Endothelial cell of umbilical vein (primary cell): ENCODE data around the gene KCNG1. TPM values are rescaled to one million over a fixed set of nuclear protein-coding genes. Genes with fewer than 3 reads are reported as not detected.

Experiments used
- BruUV-seq: library from RNA; stranded (reverse); fragments of 400-500 nt; replicated peaks from 2 replicates; lab custom pipeline; 2021; lab: Mats Ljungman, UMichigan
- CTCF ChIA-PET: fragments of 300-600, 350-600 bp; sonication (Branson Sonifier 250); formaldehyde crosslinking; loops from one replicate; lab custom pipeline; 2021; ENCODE audit warnings: antibody characterized with exemption, inconsistent platforms; lab: Charles Lee
- POLR2A ChIA-PET: fragments of 300-600, 350-600 bp; sonication (Branson Sonifier 250); formaldehyde crosslinking; loops from one replicate; lab custom pipeline; 2021; ENCODE audit warnings: antibody characterized with exemption, inconsistent platforms; lab: Charles Lee
- DNase-seq: peaks from one replicate; pipeline ENCODE4 v3.0.0-alpha.2; 2011; ENCODE audit warnings: low read depth, low spot score
- FAIRE-seq: peaks from 2 replicates; lab custom pipeline; 2011; peaks lifted over from hg19 to GRCh38; lab: Jason Lieb, UNC
- H2AFZ ChIP-seq: 2 replicates; pipeline ENCODE4 v1.6.0; 2012; ENCODE audit warnings: low read depth, low read length, control low read depth, inconsistent platforms
- H3K27ac ChIP-seq: 2 replicates; pipeline ENCODE4 v1.5.1; 2011; ENCODE audit warnings: low read depth, mild to moderate bottlenecking, control low read depth, low read length, moderate library complexity; ENCODE audit not compliant: insufficient read depth
- H3K27me3 ChIP-seq, 2 experiments: 2 replicates each; pipeline versions ENCODE4 v1.6.0 to v1.6.1; 2011; ENCODE audit warnings: low read length in 2 of 2, mixed read lengths in 1 of 2; ENCODE audit not compliant: control insufficient read depth in 2 of 2, insufficient read depth in 2 of 2
- H3K36me3 ChIP-seq, 2 experiments: 2 replicates in 1 of 2; 3 replicates in 1 of 2; pipeline ENCODE4 v1.5.1; 2011; ENCODE audit warnings: low read length in 2 of 2, mild to moderate bottlenecking in 1 of 2, moderate library complexity in 1 of 2; ENCODE audit not compliant: control insufficient read depth in 2 of 2, insufficient read depth in 2 of 2; ENCODE audit errors: extremely low read depth in 1 of 2
- H3K4me1 ChIP-seq: 3 replicates; pipeline ENCODE4 v1.5.1; 2011; ENCODE audit warnings: mild to moderate bottlenecking, low read length; ENCODE audit not compliant: control insufficient read depth, insufficient read depth; ENCODE audit errors: extremely low read depth
- H3K4me2 ChIP-seq: 2 replicates; pipeline ENCODE4 v1.6.1; 2011; ENCODE audit warnings: low read length, control low read depth, mixed read lengths; ENCODE audit not compliant: insufficient read depth
- H3K4me3 ChIP-seq, 3 experiments: fragments of 200-600 bp in 1 of 3; sonication (generic), shearing (Covaris generic) in 1 of 3; replicated peaks in 1 of 3; 2 replicates each; pipeline ENCODE4 v1.5.1; 2011 to 2016; ENCODE audit warnings: control low read depth in 3 of 3, low read length in 3 of 3, mild to moderate bottlenecking in 2 of 3, inconsistent platforms in 1 of 3, low read depth in 1 of 3, moderate library complexity in 1 of 3; ENCODE audit not compliant: insufficient read depth in 1 of 3
- H3K79me2 ChIP-seq: 2 replicates; pipeline ENCODE4 v1.6.0; 2012; ENCODE audit warnings: low read length, inconsistent platforms; ENCODE audit not compliant: control insufficient read depth, insufficient read depth
- H3K9ac ChIP-seq: replicated peaks from 2 replicates; pipeline ENCODE3; 2011; ENCODE audit warnings: low read length, control low read depth; ENCODE audit not compliant: insufficient read depth; ENCODE audit errors: extremely low read depth
- H3K9me1 ChIP-seq: replicated peaks from 3 replicates; pipeline ENCODE4 v1.6.0; 2011; ENCODE audit warnings: mild to moderate bottlenecking, low read length; ENCODE audit not compliant: control insufficient read depth, insufficient read depth; ENCODE audit errors: extremely low read depth
- H3K9me3 ChIP-seq: replicated peaks from 2 replicates; pipeline ENCODE4 v1.5.1; 2012; ENCODE audit warnings: low read length, inconsistent platforms; ENCODE audit not compliant: control insufficient read depth, insufficient read depth
- H4K20me1 ChIP-seq: replicated peaks from 2 replicates; pipeline ENCODE3; 2011; ENCODE audit warnings: mild to moderate bottlenecking, low read length; ENCODE audit not compliant: control insufficient read depth, insufficient read depth; ENCODE audit errors: extremely low read depth
- CTCF ChIP-seq, 2 donors: IDR thresholded peaks; 1 replicate in 1 of 2; 2 replicates in 1 of 2; pipeline ENCODE4 v1.5.1; 2011; ENCODE audit warnings: low read length in 2 of 2, mild to moderate bottlenecking in 2 of 2, moderate library complexity in 2 of 2, control low read depth in 1 of 2, inconsistent platforms in 1 of 2, low read depth in 1 of 2; ENCODE audit not compliant: insufficient read depth in 1 of 2; ENCODE audit errors: extremely low read depth in 1 of 2
- EZH2 ChIP-seq: IDR thresholded peaks from 2 replicates; pipeline ENCODE4 v1.6.1; 2012; ENCODE audit warnings: borderline replicate concordance, low read depth, mild to moderate bottlenecking, moderate library complexity, low read length, inconsistent platforms; ENCODE audit not compliant: severe bottlenecking
- FOS ChIP-seq: IDR thresholded peaks from 2 replicates; pipeline ENCODE4 v1.6.1; 2011; ENCODE audit warnings: mild to moderate bottlenecking, low read length, moderate library complexity, borderline replicate concordance; ENCODE audit not compliant: insufficient read depth
- GATA2 ChIP-seq: IDR thresholded peaks from 2 replicates; pipeline ENCODE4 v1.7.0; 2011; ENCODE audit warnings: low read depth, mild to moderate bottlenecking, moderate library complexity, mixed read lengths, low read length; ENCODE audit not compliant: insufficient read length, insufficient read depth
- JUN ChIP-seq: IDR thresholded peaks from 2 replicates; pipeline ENCODE4 v1.6.1; 2011; ENCODE audit warnings: borderline replicate concordance, low read depth; ENCODE audit not compliant: insufficient read length, insufficient read depth
- MYC ChIP-seq: IDR thresholded peaks from one replicate; pipeline ENCODE4 v1.6.1; 2011; ENCODE audit warnings: mild to moderate bottlenecking, low read depth, low read length
- POLR2A ChIP-seq: IDR thresholded peaks from 2 replicates; pipeline ENCODE4 v1.6.1; 2012; ENCODE audit warnings: low read depth, mild to moderate bottlenecking, control low read depth, low read length
- POLR2AphosphoS5 ChIP-seq: IDR thresholded peaks from 2 replicates; pipeline ENCODE4 v1.6.1; 2012; ENCODE audit warnings: low read depth, mild to moderate bottlenecking, control low read depth, low read length, moderate library complexity; ENCODE audit not compliant: insufficient read depth
- dilution Hi-C: fragments of 300-500 bp; cut with MboI; formaldehyde crosslinking; loops from one replicate; pipeline ENCODE4 v1.15.0; 2019; ENCODE audit warnings: low sequenced_read_pairs; ENCODE audit not compliant: extremely low pct_ligation_motif_present
- intact Hi-C: fragments of 100-400 bp; cut with micrococcal nuclease; formaldehyde crosslinking; loops from one replicate; pipeline ENCODE4 v1.10.0; 2022
- polyA plus RNA-seq, 4 experiments: library from polyadenylated mRNA; depleted of rRNA in 3 of 4; stranded (reverse) in 3 of 4; unstranded in 1 of 4; fragments of >200 nt; gene quantifications; 2 replicates each; pipeline versions ENCODE4 v1.2.1 to v1.2.3, GENCODE V29; 2011 to 2012; ENCODE audit warnings: missing spikeins in 1 of 4
- total RNA-seq: library from RNA; stranded (reverse); gene quantifications from 2 replicates; pipeline ENCODE4 v1.2.3, GENCODE V29; 2021
- TF ChIP-seq, protein P1 (sequence below): IDR thresholded peaks from 2 replicates; pipeline ENCODE4 v1.6.1; 2011; ENCODE audit not compliant: insufficient read depth, insufficient read length

Gene KCNG1
- total and polyA plus RNA-seq, 2 donors (not counting 3 experiments of a cell fraction or from before 2014, with no cell fraction given), result 0.22 to 1.1 TPM

DNA sequence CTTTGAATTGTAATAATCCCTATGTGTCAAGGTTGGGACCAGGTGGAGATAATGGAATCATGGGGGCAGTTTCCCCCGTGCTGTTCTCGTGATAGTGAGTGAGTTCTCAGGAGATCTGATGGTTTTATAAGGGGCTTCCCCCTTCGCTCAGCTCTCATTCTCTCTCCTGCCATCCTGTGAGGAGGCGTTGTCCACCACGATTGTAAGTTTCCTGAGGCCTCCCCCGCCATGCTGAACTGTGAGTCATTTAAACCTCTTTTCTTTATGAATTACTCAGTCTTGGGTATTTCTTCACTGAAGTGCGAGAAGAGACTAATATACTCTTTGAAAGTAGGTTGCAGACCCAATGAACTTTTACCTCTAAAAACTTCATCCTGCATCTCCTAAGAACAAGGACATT lies 39.2 kb upstream of the KCNG1 start:
- DNase-seq, result no peak
- Histone ChIP-seq H3K27ac (no peak overlapping the region), H3K79me2 (no peaks in the 10 kb centered on the region), H2AFZ (no peak overlapping the region), H3K4me2 (no peak overlapping the region), H3K36me3 (no peaks in the 10 kb centered on the region), H3K4me3 (no peak overlapping the region), H3K9me1 (no peaks in the 10 kb centered on the region), H3K27me3 (peaks cover 4 to 14% of the 10 kb centered on the region in 2 experiments), H4K20me1 (no peaks in the 10 kb centered on the region), H3K4me1 (no peaks in the 10 kb centered on the region), H3K9me3 (no peaks in the 10 kb centered on the region), H3K9ac (no peak overlapping the region)
- intact Hi-C loops, result no loop called here
- TF ChIP-seq, protein P1, sequence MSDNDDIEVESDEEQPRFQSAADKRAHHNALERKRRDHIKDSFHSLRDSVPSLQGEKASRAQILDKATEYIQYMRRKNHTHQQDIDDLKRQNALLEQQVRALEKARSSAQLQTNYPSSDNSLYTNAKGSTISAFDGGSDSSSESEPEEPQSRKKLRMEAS, result no peak
- no peak for TF ChIP-seq POLR2AphosphoS5
- TF ChIP-seq JUN, result no peak
- no peak for TF ChIP-seq CTCF (IDR thresholded peaks at IDR 0.05; ENCODE audit: extremely low read depth in 1 of 2, insufficient read depth in 1 of 2, low read depth in 1 of 2, low read length in 2 of 2)
- TF ChIP-seq FOS, result no peak
- no peak for TF ChIP-seq POLR2A
- TF ChIP-seq GATA2, result no peak
- TF ChIP-seq MYC, result no peak
- TF ChIP-seq EZH2, result no peak
- dilution Hi-C loops, result no loop called here
- FAIRE-seq, result no peak
- POLR2A ChIA-PET, result no interaction called here
- no TSS peak for BruUV-seq
- CTCF ChIA-PET, result no interaction called here
